Measurements from ENCODE around the gene CTNND2.

DNA sequence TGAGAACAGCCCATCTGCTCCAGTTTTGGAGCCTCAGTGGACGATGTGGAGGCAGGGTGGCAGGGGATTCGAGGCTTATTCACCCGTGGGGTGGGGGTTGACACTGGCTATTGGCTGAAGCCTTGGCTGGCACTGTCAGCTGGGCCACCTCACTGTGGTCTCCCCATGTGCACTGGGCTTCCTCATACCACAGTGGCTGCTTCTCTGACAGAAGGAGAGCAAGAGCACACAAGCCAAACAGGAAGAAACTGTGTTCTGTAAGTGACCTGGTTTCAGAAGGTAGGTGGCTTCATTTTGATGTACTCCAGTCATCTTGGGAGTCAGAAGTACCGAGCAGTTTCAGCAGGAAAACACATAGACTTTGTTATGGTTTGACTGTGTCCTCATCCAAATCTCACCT is 24.7 kb upstream of the CTNND2 start:
- no peak for TF ChIP-seq EZH2 (optimal IDR thresholded peaks at IDR 0.05; ENCODE audit: low read depth, low read length)
- no peak for TF ChIP-seq EZH2phosphoT487 (IDR thresholded peaks at IDR 0.05; ENCODE audit: low read length)
- TF ChIP-seq, protein P1, sequence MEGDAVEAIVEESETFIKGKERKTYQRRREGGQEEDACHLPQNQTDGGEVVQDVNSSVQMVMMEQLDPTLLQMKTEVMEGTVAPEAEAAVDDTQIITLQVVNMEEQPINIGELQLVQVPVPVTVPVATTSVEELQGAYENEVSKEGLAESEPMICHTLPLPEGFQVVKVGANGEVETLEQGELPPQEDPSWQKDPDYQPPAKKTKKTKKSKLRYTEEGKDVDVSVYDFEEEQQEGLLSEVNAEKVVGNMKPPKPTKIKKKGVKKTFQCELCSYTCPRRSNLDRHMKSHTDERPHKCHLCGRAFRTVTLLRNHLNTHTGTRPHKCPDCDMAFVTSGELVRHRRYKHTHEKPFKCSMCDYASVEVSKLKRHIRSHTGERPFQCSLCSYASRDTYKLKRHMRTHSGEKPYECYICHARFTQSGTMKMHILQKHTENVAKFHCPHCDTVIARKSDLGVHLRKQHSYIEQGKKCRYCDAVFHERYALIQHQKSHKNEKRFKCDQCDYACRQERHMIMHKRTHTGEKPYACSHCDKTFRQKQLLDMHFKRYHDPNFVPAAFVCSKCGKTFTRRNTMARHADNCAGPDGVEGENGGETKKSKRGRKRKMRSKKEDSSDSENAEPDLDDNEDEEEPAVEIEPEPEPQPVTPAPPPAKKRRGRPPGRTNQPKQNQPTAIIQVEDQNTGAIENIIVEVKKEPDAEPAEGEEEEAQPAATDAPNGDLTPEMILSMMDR (IDR thresholded peaks at IDR 0.05; ENCODE audit: low read length): no peak
